ENCODE measurements around the gene FCN1.

FCN1 gene

DNA sequence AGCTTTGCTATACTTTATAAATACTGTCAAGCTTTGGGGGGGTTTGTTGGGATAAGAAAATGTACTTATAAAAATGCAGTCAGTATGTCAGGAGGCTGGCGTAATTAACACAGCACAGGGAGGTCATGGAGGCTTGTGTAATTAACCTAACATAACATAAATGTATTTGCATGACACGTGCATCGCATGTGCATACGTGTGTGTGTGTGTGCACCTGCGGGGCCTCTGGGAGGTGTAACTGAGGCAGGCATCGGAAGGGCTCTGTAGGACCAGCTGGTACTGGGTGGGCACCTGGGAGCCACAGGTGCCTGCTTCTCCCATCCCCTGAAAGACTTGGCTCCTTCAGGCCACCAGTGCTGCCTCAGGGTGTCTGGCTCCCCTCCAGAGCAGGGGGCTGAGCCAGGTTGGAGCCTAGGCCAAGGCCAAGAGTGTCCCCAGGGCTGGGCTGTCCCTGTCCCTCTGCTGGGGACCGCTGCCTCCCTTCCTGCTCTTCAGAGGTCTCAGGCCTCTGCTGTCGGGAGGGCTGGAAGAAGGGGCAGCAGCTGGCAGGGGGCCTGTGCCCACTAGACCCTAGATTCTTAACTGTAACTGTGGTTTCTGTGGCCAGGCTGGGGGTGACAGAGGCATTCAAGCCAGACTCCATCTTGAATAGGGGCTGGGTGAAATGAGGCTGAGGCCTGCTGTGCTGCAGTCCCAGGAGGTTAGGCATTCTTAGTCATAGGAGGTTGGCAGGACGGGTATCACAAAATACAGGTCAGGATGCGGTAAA, 28.1 kb downstream of the FCN1 start:
- DNase-seq = no peak

DNA sequence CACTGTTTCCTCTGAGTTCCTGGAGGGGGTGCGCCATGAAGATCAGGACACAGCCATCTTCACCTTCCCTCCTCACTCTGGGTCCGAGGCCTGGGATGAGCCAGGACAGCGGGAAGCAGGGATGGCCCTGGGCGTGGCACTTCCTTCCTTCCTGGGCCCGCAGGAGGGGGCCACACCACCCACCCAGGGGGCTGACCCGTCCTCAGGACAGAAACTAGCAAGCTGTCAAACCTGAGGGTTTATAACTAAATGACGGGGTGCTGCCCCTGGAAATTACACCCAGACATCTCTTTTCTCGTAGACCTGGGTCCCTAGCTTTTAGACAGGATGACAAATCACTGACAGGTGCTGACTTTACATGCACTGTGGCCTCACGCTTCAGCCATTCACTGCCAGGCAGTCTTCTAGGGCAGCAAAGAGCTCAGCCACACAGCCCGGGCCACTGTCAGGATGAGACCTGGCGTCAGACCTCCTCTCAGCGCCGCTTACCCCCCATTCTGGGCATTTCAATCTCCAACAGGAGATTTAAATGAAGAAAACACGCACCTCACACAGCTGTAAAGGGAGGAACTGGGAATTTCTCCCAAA, 29.0 kb downstream of the FCN1 start:
- no peak for DNase-seq

DNA sequence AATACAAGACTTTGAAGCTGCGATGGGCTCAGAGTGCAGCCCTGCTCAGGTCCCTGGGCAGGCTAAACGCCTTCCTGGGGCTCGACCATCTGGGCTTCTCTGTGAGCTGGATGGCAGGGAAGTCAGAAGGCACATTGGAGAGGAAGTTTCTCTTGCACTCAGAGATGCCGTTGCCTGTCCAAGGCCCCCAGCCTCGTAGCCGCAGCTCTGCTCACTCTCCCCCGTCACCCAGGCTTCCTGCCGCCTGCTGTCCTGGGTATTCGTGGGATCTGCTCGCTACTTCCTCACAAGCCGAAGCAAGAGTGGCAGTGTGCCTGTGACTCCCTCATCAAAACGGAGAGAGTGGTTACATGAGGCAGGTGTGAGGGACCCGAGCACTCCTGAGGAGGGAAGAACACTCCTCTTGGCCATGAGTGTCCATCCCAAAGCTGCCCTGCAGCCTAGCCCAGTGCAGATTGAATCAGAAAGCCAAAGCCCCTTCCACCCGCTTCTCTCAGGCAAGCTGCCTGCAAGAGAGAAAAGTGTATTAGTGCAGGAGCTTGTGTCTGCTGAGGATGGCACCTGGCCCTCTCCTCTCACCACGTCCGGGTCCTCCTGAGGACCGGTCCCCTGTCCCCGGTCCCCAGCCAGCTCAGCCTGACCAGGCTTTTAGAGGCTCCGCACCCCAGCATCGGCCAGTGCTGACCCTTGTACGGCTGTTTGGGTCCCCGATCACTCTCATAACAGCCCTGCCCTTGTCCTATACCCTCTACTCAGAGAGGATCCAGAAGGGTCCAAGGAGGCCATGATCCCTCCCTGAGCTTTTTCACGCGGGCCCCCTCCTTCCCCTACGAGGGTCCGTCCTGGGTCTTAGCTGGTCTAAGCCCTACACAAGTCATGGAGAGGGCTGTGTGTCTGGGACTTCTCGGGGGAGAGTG, 29.8 kb downstream of the FCN1 start:
- no peak for DNase-seq

DNA sequence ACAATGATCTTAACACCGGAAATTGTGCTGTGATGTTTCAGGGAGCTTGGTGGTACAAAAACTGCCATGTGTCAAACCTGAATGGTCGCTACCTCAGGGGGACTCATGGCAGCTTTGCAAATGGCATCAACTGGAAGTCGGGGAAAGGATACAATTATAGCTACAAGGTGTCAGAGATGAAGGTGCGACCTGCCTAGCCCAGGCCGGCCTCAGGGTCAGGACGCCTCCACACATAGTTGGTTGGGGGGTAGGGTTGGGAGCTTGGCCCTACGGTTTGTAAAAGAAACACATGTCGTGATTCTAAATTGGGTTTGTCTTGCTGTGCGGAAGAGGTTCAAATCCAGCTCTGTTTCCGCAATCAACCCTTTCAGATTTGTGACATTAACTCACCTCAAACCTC, 30.5 kb downstream of the FCN1 start:
- no peak for DNase-seq

DNA sequence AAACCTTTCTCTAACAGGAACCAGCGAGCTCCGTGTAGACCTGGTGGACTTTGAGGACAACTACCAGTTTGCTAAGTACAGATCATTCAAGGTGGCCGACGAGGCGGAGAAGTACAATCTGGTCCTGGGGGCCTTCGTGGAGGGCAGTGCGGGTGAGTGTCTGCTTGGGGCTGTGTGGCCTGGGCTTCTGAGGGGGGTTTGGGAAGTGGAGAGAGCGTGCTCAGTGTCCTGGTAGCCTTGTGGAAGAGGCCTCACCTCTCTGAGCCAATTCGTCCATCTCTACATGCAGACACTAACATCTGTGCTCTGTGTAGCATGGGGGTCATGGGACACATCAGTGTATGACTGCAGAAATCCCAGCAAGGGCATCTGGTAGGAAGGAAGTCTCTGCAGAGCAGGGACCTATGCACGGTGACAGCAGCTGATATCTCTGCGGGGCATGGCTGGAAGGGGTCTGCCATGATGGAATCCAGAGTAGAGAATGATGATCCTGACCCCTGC, 31.2 kb downstream of the FCN1 start:
- DNase-seq = no peak

DNA sequence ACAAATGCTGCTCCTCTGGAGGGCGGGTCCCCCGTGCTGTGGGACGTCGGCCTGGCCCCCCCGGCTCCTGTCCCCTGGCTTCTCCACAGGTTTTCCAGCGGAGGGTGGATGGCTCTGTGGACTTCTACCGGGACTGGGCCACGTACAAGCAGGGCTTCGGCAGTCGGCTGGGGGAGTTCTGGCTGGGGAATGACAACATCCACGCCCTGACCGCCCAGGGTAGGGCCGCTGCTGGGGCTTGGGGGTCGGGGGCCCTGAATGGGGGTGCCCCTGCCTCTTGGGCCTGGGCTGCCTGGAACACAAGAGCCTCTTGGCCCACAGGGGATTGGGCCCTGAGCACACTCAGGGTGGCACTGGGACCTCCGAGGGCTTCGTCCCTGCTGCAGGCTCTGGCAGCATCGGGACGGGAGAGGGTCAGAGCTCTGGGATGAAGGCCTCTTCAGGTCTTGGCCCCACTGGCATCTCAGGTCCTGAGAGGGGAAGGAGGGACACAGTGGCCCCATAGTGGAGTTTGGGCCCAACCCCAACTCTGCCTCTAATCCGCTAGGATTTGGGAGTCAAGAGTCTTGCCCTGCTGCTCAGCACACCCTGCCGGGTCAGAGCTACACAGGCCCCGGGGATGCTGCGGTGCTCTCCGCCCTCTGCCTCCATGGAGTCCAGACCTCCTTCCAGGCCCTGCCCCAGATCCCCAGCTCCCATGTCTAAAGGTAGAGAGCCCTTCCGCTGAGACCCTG, 31.9 kb downstream of the FCN1 start:
- no peak for DNase-seq

DNA sequence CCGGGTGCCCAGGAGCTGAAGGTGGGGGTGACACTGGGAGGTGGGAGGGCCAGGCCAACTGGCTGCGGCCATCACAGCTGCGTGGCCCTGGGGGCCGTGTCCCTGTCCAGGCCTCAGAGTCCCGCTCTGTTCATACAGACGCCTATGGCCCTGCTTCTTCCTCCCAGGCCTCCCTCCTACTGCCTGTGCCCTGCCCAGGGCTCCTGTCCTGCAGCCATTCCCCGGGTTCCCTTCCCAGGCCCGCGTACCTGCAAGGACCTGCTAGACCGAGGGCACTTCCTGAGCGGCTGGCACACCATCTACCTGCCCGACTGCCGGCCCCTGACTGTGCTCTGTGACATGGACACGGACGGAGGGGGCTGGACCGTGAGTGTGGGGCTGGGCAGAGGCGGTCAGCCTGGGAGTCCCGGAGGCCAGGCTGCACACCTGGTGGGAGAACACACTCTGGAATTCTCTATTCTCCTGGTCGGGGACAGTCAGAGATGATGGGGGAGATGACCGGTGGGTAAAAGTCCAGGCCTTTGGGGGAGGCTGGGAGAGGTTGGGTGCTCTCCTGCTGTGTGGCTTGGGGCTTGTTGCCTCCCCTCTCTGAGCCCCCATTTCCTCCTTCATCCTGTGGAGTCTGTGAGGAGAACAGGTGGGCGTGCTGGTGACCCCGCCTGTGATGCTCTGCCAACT, 32.6 kb downstream of the FCN1 start:
- no peak for DNase-seq

DNA sequence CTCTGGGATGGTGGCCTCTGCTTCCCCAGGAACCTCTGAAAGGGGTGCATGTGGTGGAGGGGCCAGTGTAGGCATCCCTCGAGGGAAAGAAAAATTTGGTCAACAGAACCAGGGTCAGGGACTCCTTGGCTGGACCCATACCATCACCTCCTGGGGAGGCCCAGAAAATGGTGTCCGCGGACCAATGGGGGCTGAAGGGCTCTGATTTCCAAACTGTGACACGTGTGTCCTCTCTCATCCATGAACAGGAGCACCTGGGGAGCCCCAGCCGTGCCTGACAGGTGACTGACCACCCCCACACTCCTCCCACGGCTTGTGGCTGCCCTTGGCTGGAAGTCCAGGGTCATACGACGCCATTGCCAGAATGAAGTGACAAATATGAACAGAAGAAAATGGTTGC, 33.2 kb downstream of the FCN1 start:
- no peak for DNase-seq

DNA sequence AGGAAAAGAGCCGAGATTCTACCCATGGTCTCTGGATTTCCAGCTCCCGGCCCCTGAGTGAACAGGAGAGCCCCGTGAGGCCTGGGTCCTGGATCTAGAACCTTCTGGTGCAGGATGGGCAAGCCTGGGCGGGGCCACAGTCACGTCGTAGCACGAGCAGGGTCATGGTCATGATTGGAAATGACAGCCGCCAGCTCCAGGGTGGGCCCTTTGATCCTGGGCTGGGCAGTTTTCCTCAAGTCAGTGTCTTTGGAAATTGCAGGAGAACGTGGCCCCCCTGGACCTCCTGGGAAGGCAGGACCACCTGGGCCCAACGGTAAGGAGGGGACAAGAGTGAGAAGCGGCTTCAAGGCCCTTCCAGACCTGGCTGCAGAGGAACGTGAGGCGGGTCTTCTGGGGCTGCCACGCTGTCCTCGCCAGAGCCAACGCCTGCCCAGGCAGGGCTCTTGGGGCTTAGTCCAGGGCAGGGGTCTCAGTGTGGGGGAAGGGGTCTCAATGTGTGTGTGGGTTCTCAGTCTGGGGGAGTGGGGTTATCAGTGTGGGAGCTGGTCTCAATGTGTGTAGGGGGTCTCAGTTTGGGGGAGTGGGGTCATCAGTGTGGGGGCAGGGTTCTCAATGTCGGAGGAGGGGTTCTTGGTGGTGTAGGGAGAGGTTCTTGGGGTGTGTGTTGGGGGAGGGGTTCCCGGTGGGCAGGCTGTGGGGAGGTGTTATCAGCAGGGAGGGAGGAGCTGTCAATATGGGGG, 34.5 kb downstream of the FCN1 start:
- no peak for DNase-seq

DNA sequence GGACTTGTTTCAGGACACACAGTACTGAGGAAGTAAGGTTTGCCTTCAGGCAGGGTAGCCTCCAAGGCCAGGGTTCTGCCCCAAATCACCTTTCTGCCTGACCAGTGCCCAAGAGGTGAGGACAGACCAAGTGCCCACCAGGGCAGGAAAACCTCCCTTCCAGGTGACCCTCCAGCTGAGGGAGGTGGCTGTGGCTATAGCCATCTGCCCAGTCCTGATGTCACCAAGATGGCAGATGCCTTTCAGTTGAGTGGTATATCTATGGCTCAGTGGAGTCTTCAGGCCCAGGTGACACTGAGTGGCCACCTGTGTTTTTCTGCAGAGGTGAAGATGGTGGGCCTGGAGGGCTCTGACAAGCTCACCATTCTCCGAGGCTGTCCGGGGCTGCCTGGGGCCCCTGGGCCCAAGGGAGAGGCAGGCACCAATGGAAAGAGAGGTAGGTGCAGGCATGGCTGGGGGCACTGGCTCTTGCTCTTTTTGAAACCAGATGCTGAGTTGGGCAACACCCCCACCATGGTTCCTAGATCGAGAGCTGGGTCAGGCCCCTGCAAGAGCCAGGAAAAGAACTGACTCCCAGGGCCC, 35.4 kb downstream of the FCN1 start:
- no peak for DNase-seq

DNA sequence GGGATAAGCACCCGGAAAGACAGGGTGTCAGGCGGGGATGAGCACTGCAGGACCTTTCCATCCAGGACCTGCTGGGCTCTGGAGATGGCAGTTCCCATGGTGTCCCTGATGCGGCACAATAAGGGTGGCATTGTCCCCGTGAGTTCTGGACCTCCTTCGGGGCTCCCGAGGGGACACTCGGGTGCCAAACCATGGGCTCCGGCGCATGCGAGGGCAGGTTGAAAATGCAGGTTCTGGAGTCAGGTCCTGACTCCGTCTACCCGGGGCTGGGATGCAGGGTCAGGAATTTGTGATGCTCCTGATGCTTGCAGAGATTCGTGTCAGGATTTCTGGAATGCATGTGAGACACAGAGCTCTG, 36.4 kb downstream of the FCN1 start:
- no peak for DNase-seq

DNA sequence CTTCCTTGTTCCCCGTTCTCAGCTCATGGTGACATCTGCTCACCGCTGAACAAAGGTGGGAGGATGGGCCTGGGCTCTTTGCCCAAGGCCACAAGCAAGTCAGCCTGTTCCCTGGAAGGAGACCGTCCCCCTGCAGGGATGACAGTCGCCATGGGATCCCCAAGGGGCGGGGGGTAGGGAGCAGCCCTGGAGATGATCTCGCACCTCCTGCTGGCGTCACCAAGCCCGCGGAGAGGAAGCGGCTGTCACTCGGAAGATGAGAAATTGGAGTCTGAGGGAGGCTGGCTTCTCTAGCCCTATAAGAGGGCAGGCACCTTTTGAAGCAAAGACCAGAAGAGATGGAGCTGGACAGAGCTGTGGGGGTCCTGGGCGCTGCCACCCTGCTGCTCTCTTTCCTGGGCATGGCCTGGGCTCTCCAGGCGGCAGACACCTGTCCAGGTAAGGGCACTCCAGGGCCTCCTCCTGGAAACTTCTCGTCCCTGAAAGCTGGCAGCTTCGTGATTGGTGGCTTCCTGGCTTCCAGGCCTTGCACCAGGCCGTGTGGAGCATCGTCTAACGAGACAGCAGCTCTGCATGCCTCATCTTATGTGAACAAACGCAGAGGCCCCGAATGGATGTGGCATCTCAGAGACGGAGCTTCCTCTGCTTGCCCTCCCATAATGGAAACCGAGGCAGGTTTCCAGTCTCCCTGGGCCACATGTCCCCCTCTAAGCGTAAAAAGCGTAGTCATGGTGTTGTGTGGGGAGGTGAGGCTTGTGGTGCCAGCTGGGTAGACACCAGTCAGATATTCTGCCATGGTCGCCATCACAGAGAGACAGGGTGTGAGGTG, 37.0 kb downstream of the FCN1 start, which contains the start of gene FCN2:
TSS of gene FCN2 (plus strand) at position 327 of the 829 bp plus-strand sequence. CDS start at position 339, 12 bp downstream.
- DNase-seq = no peak

DNA sequence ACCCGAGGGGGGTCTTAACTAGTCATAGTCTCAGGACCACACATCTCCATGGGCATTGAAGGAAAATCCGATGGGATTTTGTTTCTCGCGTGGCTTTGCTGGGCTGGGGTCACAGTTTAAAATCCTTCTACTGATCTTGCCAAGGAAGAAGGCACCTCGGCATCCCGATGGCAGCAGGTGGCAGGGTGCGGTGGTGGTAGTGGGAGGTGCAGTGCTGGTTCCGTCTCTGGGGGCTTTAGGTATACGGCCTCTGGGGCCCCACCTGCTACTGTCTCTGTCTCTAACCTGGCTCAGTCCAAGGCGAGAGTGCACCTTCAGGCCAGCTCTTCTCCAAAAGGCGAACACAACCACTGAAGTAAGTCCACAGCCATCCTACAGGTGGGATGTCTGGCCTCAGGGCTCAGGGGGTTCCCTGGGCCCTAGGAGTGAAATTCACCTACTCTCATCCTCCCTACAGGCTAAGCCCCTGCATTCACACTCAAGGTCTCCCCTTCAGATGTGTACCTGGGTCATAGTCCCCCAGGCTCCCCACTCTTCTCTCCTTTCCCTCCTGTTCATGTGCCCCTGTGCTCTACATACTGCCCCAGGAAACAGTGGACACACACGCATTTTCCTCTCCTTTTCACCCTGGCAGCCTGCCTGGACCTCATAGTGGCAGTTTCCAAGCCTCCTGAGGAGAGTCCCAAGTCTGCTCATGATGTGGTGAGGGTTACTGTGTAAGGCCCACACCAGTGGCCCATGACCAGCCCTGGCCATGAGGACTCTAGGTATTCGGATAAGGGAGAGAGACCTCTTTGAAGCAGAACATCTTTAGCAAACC, 37.8 kb downstream of the FCN1 start:
- DNase-seq = no peak

DNA sequence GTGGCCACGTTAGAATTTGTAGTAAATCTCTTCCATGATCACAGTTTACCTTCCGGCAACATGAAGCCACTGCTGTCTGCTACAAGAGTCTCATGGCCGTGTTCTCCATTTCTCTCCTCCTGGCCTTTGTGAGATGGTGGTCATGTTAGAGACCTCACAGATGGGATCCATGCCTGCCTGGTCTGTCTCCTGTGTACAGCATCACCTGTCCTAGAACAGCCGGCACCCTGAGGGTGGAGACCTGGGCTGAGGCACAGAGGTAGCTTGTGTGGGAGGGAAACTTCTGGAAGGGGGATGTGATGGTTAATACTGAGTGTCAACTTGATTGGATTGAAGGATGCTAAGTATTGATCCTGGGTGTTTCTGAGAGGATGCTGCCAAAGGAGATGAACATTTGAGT, 40.2 kb downstream of the FCN1 start:
- DNase-seq = no peak

DNA sequence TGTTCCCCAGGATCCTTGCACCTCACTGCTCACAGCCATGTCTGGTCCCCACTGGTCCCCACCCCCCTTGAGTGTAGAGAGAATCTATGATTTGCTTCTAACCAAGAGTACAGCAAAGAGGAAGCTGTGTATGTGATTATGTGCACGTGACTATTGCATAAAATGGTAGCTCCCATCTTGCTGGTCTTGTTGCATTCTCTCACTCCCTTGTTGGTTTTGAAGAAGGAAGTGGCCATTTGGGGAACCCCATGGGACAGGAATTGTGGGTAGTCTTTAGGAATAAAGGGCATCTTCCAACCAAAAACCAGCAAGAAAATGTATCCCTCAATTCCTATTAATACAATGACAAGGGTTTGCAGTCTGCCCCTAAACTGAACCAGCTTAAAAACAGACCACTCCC, 42.3 kb downstream of the FCN1 start:
- DNase-seq = no peak

DNA sequence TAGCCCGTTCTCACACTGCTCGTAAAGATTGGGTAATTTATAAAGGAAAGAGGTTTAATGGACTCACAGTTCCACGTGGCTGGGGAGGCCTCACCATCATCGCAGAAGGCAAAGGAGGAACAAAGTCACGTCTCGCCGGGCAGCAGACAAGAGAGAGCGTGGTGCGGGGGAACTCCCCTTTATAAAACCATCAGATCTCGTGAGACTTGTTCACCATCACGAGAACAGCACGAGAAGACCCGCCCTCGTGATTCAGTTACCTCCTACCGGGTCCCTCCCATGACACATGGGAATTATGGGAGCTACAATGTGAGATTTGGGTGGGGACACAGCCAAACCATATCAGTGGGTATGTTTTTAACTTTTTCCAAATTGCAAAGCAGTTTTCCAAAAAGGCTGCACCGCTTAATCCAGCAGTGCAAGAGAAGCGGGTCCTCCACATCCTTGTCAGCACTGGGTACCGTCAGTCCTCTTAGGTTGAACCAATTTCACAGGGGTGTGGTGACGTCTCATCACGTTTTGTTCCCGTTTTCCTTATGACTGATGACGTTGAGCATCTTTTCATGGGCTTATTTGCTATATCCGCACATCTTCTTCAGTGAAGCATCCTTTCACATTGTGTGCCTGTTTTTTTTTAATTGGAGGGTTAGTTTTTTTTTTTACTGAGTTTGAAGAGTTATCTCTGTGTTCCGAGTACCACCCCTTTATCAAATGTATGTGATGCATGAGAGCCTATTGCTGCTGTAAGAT, 45.1 kb downstream of the FCN1 start:
- no peak for DNase-seq

DNA sequence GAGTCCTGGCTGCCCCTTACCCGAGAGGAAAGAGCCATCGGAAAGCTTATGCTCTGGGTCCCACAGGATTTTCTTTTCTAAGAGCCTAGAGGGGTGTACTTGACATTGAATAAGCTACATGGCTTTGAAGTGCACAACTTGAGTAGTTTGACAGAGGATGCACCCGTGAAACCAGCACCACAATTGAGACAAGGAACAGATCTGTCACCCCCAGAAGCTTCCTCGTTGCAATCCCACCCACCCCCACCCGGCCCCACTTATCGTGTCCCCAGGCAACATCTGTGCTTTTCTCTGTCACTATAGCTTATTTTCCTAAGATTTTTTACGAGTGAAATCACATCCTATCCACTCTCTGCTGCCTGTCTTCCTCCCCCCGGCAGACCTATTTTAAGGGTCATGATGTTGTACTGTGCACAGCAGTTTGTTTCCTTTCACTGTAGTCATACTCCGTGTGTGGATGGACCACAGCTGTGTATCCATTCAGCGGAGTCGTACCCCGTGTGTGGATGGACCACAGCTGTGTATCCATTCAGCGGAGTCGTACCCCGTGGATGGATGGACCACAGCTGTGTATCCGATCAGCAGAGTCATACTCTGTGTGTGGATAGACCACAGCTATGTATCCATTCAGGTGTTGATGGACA, 45.9 kb downstream of the FCN1 start:
- no peak for DNase-seq
